ENCODE measurements around the gene TTC9B. TPM values are rescaled to one million over a fixed set of nuclear protein-coding genes. Genes with fewer than 3 reads are reported as not detected.

The TTC9B gene
- total and polyA plus RNA-seq, 2 of the 8 experiments (the other 6 are each of a cell fraction or from before 2014, with no cell fraction given), result 0.26 TPM; not detected in 1

DNA sequence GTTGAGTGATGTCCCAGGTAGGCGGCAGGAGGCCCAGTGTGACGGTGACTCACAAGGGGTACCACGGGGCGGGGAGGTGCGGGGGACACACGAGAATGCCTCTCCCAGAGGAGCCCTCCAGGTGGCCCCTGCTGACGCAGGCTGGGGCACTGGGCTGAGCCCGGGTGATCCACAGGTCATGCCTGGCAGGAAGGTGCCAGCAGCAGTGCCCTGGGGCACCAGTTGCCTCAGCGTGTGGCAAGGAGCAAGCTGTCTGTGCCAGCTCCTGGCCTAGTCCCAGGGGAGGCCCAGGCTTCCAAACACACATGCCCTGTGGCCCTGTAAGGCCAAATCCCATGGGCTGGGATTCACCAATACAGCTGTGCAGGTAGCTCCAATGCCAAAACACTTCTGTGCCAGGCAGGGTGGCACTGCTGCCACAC is 38.9 kb upstream of the TTC9B start:
- no peak overlapping the region for H3K18ac ChIP-seq (ENCODE audit: extremely low read depth, low read length)
- peaks cover 0 to 5% (median 3%) of the 10 kb centered on the region in 4 experiments; a peak in 4 of 7 replicates for H3K4me1 ChIP-seq (replicated peaks in 1 of 4; ENCODE audit: control insufficient read depth in 3 of 4, insufficient read depth in 4 of 4, low read length in 3 of 4)
- FAIRE-seq (no peak), DNase-seq (ENCODE audit: low read depth in 1 of 2, low spot score in 2 of 2) (no peak)
- H2BK5ac ChIP-seq (ENCODE audit: low read depth, low read length), result no peak overlapping the region
- WGBS, 2 experiments (ENCODE audit: extremely low coverage in 1 of 2, insufficient coverage in 1 of 2, insufficient read length in 1 of 2, insufficient replicate concordance in 2 of 2, low coverage in 1 of 2, low lambda C conversion rate in 2 of 2, missing lambda C conversion rate in 1 of 2), result 89% methylated on average over 9 of the region's 9 CpGs; no CpG with 5 or more reads in 1 of the 2 experiments
- no peak overlapping the region for H2BK120ac ChIP-seq (replicated peaks; ENCODE audit: low read depth, low read length)
- peaks cover 7 to 23% (median 13%) of the 10 kb centered on the region in 4 experiments; a peak in 5 of 8 replicates for H3K36me3 ChIP-seq (ENCODE audit: control insufficient read depth in 2 of 4, insufficient read depth in 4 of 4, low read length in 3 of 4)
- no peaks in the 10 kb centered on the region; the same call in 1 of the 2 replicates for H3K79me1 ChIP-seq (ENCODE audit: low read depth, low read length)
- H3K4me3 ChIP-seq (ENCODE audit: extremely low read depth in 1 of 4, insufficient read depth in 2 of 4, low read depth in 3 of 4, low read length in 4 of 4), result no peak overlapping the region
- no peak overlapping the region for H3K23ac ChIP-seq (ENCODE audit: insufficient read length)
- H4K91ac ChIP-seq (replicated peaks; ENCODE audit: insufficient read length, low read length), result no peak overlapping the region
- no peak overlapping the region for H4K5ac ChIP-seq (ENCODE audit: insufficient read length, low read depth, low read length)
- no peak overlapping the region for H3K9ac ChIP-seq (replicated peaks in 1 of 4; ENCODE audit: extremely low read depth in 1 of 4, low read depth in 3 of 4, low read length in 3 of 4)
- ChIA-PET POLR2A (ENCODE audit: partially characterized antibody) (no interaction called here), CTCF (ENCODE audit: partially characterized antibody) (interaction anchor here (1.4 kb wide), 1 partner anchor 10 kb away, joined by 3 read pairs; no protein-coding TSS in a partner anchor)
- no peak overlapping the region for H3K14ac ChIP-seq (ENCODE audit: insufficient read length)
- no peak overlapping the region for H3K4ac ChIP-seq (replicated peaks; ENCODE audit: insufficient read length, low read depth, low read length)
- peaks cover 0 to 3% of the 10 kb centered on the region in 2 experiments; a peak in 1 of 4 replicates for H3K79me2 ChIP-seq (ENCODE audit: control insufficient read depth in 1 of 2, insufficient read depth in 2 of 2, low read length in 2 of 2)
- H3K56ac ChIP-seq (replicated peaks; ENCODE audit: insufficient read length, low read depth, low read length), result no peak overlapping the region
- H3K27ac ChIP-seq (ENCODE audit: low read depth, low read length), result no peak overlapping the region
- no peaks in the 10 kb centered on the region; the same call in 1 of the 2 replicates for H3K23me2 ChIP-seq (ENCODE audit: low read depth, low read length)
- H2AFZ ChIP-seq (ENCODE audit: low read length), result no peak overlapping the region
- no peak overlapping the region for H2BK12ac ChIP-seq (ENCODE audit: low read depth, low read length)
- no peaks in the 10 kb centered on the region for H3K27me3 ChIP-seq (replicated peaks in 1 of 4; ENCODE audit: control insufficient read depth in 3 of 4, extremely low read depth in 1 of 4, insufficient read depth in 3 of 4, low read length in 3 of 4)
- no peak overlapping the region for H2BK20ac ChIP-seq (ENCODE audit: low read length)
- no peaks in the 10 kb centered on the region for H3K9me3 ChIP-seq (ENCODE audit: insufficient read depth in 2 of 2, low read depth in 1 of 2, low read length in 1 of 2)
- H2AK5ac ChIP-seq (ENCODE audit: low read depth, low read length), result no peak overlapping the region
- H2BK15ac ChIP-seq (ENCODE audit: low read length), result no peak overlapping the region
- H4K8ac ChIP-seq (ENCODE audit: extremely low read depth, insufficient read depth, low read length), result peak overlapping the region; percentile 57; the same call in 1 of the 2 replicates
- H3K4me2 ChIP-seq (ENCODE audit: insufficient read depth in 1 of 2, low read depth in 2 of 2, low read length in 2 of 2), result no peak overlapping the region
- TF ChIP-seq SUZ12 (IDR thresholded peaks at IDR 0.05; ENCODE audit: low read length) (no peak), POU5F1 (IDR thresholded peaks at IDR 0.05; ENCODE audit: low read depth, low read length) (no peak), JUN (IDR thresholded peaks at IDR 0.05; ENCODE audit: low read depth, low read length) (no peak), TAF7 (optimal IDR thresholded peaks at IDR 0.05; ENCODE audit: borderline replicate concordance, low read depth, low read length) (no peak), ASH2L (IDR thresholded peaks at IDR 0.05; ENCODE audit: low read length) (no peak), MAFK (IDR thresholded peaks at IDR 0.05; ENCODE audit: low read depth, low read length) (no peak), CTBP2 (IDR thresholded peaks at IDR 0.05; ENCODE audit: borderline replicate concordance, insufficient read depth, insufficient read length, low read length) (no peak), YY1 (IDR thresholded peaks at IDR 0.05; ENCODE audit: low read depth, low read length) (no peak), NANOG (IDR thresholded peaks at IDR 0.05; ENCODE audit: insufficient read depth, low read depth, low read length, poor library complexity, severe bottlenecking) (no peak)
- peaks cover 0 to 11% of the 10 kb centered on the region in 2 experiments for H4K20me1 ChIP-seq (replicated peaks in 1 of 2; ENCODE audit: control insufficient read depth in 1 of 2, insufficient read depth in 2 of 2, low read length in 2 of 2)

Measured in H1 (cell line).